ENCODE measurements around the gene SENP1. TPM values are rescaled to one million over a fixed set of nuclear protein-coding genes. Genes with fewer than 3 reads are reported as not detected.

SENP1 gene
- total and polyA plus RNA-seq, 2 of the 4 experiments (the other 2 are of a cell fraction): 7.2 to 25.3 TPM

- Histone ChIP-seq H3K9ac (ENCODE audit: low read depth, low read length) (no peak overlapping the region), H2AFZ (replicated peaks; ENCODE audit: low read length, poor library complexity) (no peak overlapping the region), H3K4me1 (ENCODE audit: control insufficient read depth, insufficient read depth, low read length) (no peaks in the 10 kb centered on the region), H3K4ac (ENCODE audit: low read depth, low read length) (no peak overlapping the region), H3K56ac (ENCODE audit: extremely low read depth, insufficient read depth, low read length) (no peak overlapping the region), H3K36me3 (ENCODE audit: control insufficient read depth, insufficient read depth, low read length) (peaks cover 19% of the 10 kb centered on the region), H2BK120ac (ENCODE audit: low read depth, low read length) (no peak overlapping the region), H4K91ac (ENCODE audit: insufficient read depth, low read depth, low read length) (no peak overlapping the region), H3K18ac (ENCODE audit: low read depth, low read length) (no peak overlapping the region), H4K20me1 (ENCODE audit: insufficient read depth, low read length) (no peaks in the 10 kb centered on the region), H2AK5ac (ENCODE audit: low read depth, low read length) (no peak overlapping the region), H4K5ac (ENCODE audit: low read depth, low read length) (no peak overlapping the region), H3K27ac (ENCODE audit: insufficient read depth, low read length) (no peak overlapping the region), H2BK15ac (ENCODE audit: low read depth, low read length) (no peak overlapping the region), H3K4me3 (ENCODE audit: insufficient read depth, low read depth, low read length) (no peak overlapping the region), H3K14ac (replicated peaks; ENCODE audit: low read depth, low read length) (no peak overlapping the region), H3K79me1 (ENCODE audit: low read depth in 1 of 2, low read length in 2 of 2) (no peaks in the 10 kb centered on the region), H3K23ac (ENCODE audit: low read depth, low read length) (no peak overlapping the region), H3K4me2 (ENCODE audit: low read depth, low read length) (no peak overlapping the region), H2AK9ac (replicated peaks; ENCODE audit: low read depth, low read length, poor library complexity) (no peak overlapping the region), H2BK20ac (ENCODE audit: low read depth, low read length) (no peak overlapping the region), H3K9me1 (ENCODE audit: insufficient read depth, low read length) (no peaks in the 10 kb centered on the region), H3K27me3 (ENCODE audit: control insufficient read depth, insufficient read depth, low read length) (no peaks in the 10 kb centered on the region), H3K9me3 (ENCODE audit: control insufficient read depth, insufficient read depth, low read length) (no peaks in the 10 kb centered on the region), H2BK5ac (ENCODE audit: low read depth, low read length, poor library complexity, severe bottlenecking) (no peak overlapping the region), H4K8ac (ENCODE audit: low read depth in 2 of 2, low read length in 2 of 2) (no peak overlapping the region)
- ChIA-PET CTCF (no interaction called here), POLR2A (ENCODE audit: unreplicated experiment) (no interaction called here)
- ATAC-seq (ENCODE audit: low read depth): no peak
- dilution Hi-C loops (cut with HindIII; ENCODE audit: low sequenced_read_pairs, unreplicated experiment) (no loop called here), intact Hi-C loops (cut with micrococcal nuclease) (no loop called here), in situ Hi-C loops (cut with MboI; ENCODE audit: low sequenced_read_pairs) (no loop called here)
- no TSS peak for BruUV-seq (replicated peaks)
- 96% methylated on average over 4 of the region's 5 CpGs; no CpG with 5 or more reads in 1 of the 2 experiments for WGBS, 2 experiments (ENCODE audit: extremely low coverage in 2 of 2, insufficient read length in 1 of 2)
- TF ChIP-seq MAZ (IDR thresholded peaks at IDR 0.05; ENCODE audit: borderline replicate concordance, low read depth, low read length) (no peak), BHLHE40 (IDR thresholded peaks at IDR 0.05; ENCODE audit: low read depth, low read length) (no peak), NFE2L2 (IDR thresholded peaks at IDR 0.05; ENCODE audit: low read depth, low read length) (no peak), RCOR1 (IDR thresholded peaks at IDR 0.05; ENCODE audit: insufficient replicate concordance, low read length) (no peak), MXI1 (IDR thresholded peaks at IDR 0.05; ENCODE audit: borderline replicate concordance, low read depth, low read length) (no peak), RFX5 (IDR thresholded peaks at IDR 0.05; ENCODE audit: low read depth, low read length) (no peak), POLR2A (IDR thresholded peaks at IDR 0.05; ENCODE audit: low read depth, low read length) (no peak), CTCF (conservative IDR thresholded peaks at IDR 0.05; ENCODE audit: low read depth, low read length) (no peak), FOS (IDR thresholded peaks at IDR 0.05; ENCODE audit: low read depth, low read length) (no peak), CEBPB (IDR thresholded peaks at IDR 0.05; ENCODE audit: low read depth, low read length) (no peak), SMC3 (IDR thresholded peaks at IDR 0.05; ENCODE audit: low read depth, low read length) (no peak), ELK1 (IDR thresholded peaks at IDR 0.05; ENCODE audit: borderline replicate concordance, low read depth, low read length) (no peak), USF2 (IDR thresholded peaks at IDR 0.05; ENCODE audit: low read depth, low read length) (no peak), MAFK (IDR thresholded peaks at IDR 0.05; ENCODE audit: low read depth, low read length) (no peak), RAD21 (IDR thresholded peaks at IDR 0.05; ENCODE audit: low read length) (no peak), CHD1 (IDR thresholded peaks at IDR 0.05; ENCODE audit: low read depth, low read length) (no peak)
- DNase-seq: no peak
Measured at GRCh38 chr12:48065041-48065440, 40.8 kb downstream of the SENP1 start.

Data from IMR-90 (cell line).